Natural killer cell (primary cell): ENCODE measurements around the gene UNC50. TPM values are rescaled to one million over a fixed set of nuclear protein-coding genes. Genes with fewer than 3 reads are reported as not detected.

ENCODE experiments used
- ATAC-seq, 3 donors: fragments of 150-1000 bp in 2 of 3; fragments of 200-7000 bp in 1 of 3; cut with Tn5 transposase; 1 replicate in 1 of 3; 2 replicates in 2 of 3; pipeline ENCODE4 v1.10.0; 2021; ENCODE audit warnings: mild to moderate bottlenecking in 2 of 3, moderate library complexity in 2 of 3
- DNase-seq, 2 donors: peaks; one replicate each; pipeline versions ENCODE4 v3.0.0 to v3.0.0-alpha.2; 2013 to 2021; ENCODE audit warnings: mixed read lengths in 1 of 2
- H3K27ac ChIP-seq: one replicate; pipeline ENCODE4 v1.5.1; 2013; ENCODE audit warnings: mild to moderate bottlenecking, low read length
- H3K27me3 ChIP-seq: one replicate; pipeline ENCODE4 v1.6.1; 2013; ENCODE audit warnings: low read length; ENCODE audit not compliant: control insufficient read depth, insufficient read depth
- H3K36me3 ChIP-seq: one replicate; pipeline ENCODE4 v1.6.1; 2013; ENCODE audit warnings: low read length; ENCODE audit not compliant: control insufficient read depth, insufficient read depth
- H3K4me1 ChIP-seq: one replicate; pipeline ENCODE4 v1.6.1; 2013; ENCODE audit warnings: low read length; ENCODE audit not compliant: control insufficient read depth, insufficient read depth
- H3K4me3 ChIP-seq: one replicate; pipeline ENCODE4 v1.5.1; 2013; ENCODE audit warnings: low read length
- H3K9me3 ChIP-seq: one replicate; pipeline ENCODE4 v1.6.1; 2013; ENCODE audit warnings: low read length; ENCODE audit not compliant: control insufficient read depth, insufficient read depth
- H3K27ac Mint-ChIP-seq, 2 donors: one replicate each; pipeline ENCODE4 v1.8.0; 2022; ENCODE audit warnings: mild to moderate bottlenecking in 2 of 2, mixed read lengths in 2 of 2, moderate library complexity in 1 of 2
- H3K27me3 Mint-ChIP-seq, 2 donors: one replicate each; pipeline ENCODE4 v1.8.0; 2022; ENCODE audit warnings: low read depth in 2 of 2, mixed read lengths in 2 of 2
- H3K36me3 Mint-ChIP-seq: one replicate; pipeline ENCODE4 v1.8.0; 2022; ENCODE audit warnings: mixed read lengths
- H3K4me1 Mint-ChIP-seq, 2 donors: one replicate each; pipeline ENCODE4 v1.8.0; 2022; ENCODE audit warnings: mixed read lengths in 2 of 2
- H3K4me3 Mint-ChIP-seq: one replicate; pipeline ENCODE4 v1.8.0; 2022; ENCODE audit warnings: mild to moderate bottlenecking, moderate library complexity, mixed read lengths
- H3K9me3 Mint-ChIP-seq, 2 donors: one replicate each; pipeline ENCODE4 v1.8.0; 2022; ENCODE audit warnings: mixed read lengths in 2 of 2
- CTCF ChIP-seq: fragments of 200-600 bp; IDR thresholded peaks from one replicate; pipeline ENCODE4 v1.8.0; 2022; ENCODE audit warnings: antibody characterized with exemption
- WGBS: methylation state at CpG from one replicate; pipeline ENCODE4 v1.1.7; 2013; ENCODE audit warnings: missing lambda C conversion rate; ENCODE audit not compliant: insufficient coverage; 5-methylcytosine and 5-hydroxymethylcytosine counted together
- intact Hi-C: fragments of 100-400 bp; cut with micrococcal nuclease; formaldehyde crosslinking; loops from one replicate; pipeline ENCODE4 v1.14.2; 2022
- total RNA-seq, 4 donors: library from RNA; stranded (reverse); fragments of 120-200 nt in 1 of 4; gene quantifications; one replicate each; pipeline versions ENCODE4 v1.2.3 to v1.2.4, GENCODE V29; 2013 to 2022

Gene UNC50
- total RNA-seq, 3 donors from 2014 or later (not counting 1 experiment from before 2014, with no cell fraction given) = 30.8 to 40.5 (median 32.1) TPM

- ATAC-seq = no peak
- peak overlapping the region in 1 of 2 donors; percentile 12 for H3K27ac Mint-ChIP-seq
Measured at GRCh38 chr2:98578231-98578630, 30.2 kb upstream of the UNC50 start.

GRCh38 chr2:98579926-98580325, 28.5 kb upstream of the UNC50 start:
- Histone ChIP-seq H3K9me3 (no peaks in the 10 kb centered on the region), H3K4me1 (no peaks in the 10 kb centered on the region), H3K27ac (no peak overlapping the region), H3K36me3 (peaks cover 95% of the 10 kb centered on the region), H3K4me3 (no peak overlapping the region), H3K27me3 (no peaks in the 10 kb centered on the region)
- H3K9me3 Mint-ChIP-seq = no peaks in the 10 kb centered on the region
- H3K4me1 Mint-ChIP-seq = peaks cover 0 to 6% of the 10 kb centered on the region in 2 donors
- intact Hi-C loops = no loop called here
- DNase-seq (no peak), ATAC-seq (no peak)
- TF ChIP-seq CTCF = no peak
- WGBS = 89% methylated on average over 7 of the region's 7 CpGs
- H3K27me3 Mint-ChIP-seq = no peaks in the 10 kb centered on the region
- H3K4me3 Mint-ChIP-seq = no peak overlapping the region
- H3K36me3 Mint-ChIP-seq = peaks cover 24% of the 10 kb centered on the region
- H3K27ac Mint-ChIP-seq = peak overlapping the region; percentile 29 to 36

More at GRCh38 chr2:98578231-98578630, 30.2 kb upstream of the UNC50 start:
- H3K9me3 ChIP-seq = no peaks in the 10 kb centered on the region
- no peak for DNase-seq
- H3K27me3 Mint-ChIP-seq = no peaks in the 10 kb centered on the region
- no peaks in the 10 kb centered on the region for H3K4me1 ChIP-seq
- 97% methylated on average over 9 of the region's 9 CpGs for WGBS
- no peaks in the 10 kb centered on the region for H3K9me3 Mint-ChIP-seq
- no peaks in the 10 kb centered on the region for H3K27me3 ChIP-seq
- peaks cover 0 to 6% of the 10 kb centered on the region in 2 donors for H3K4me1 Mint-ChIP-seq
- no peak overlapping the region for H3K4me3 ChIP-seq
- H3K36me3 Mint-ChIP-seq = peaks cover 24% of the 10 kb centered on the region
- H3K36me3 ChIP-seq = peaks cover 92% of the 10 kb centered on the region
- TF ChIP-seq CTCF = no peak
- intact Hi-C loops = no loop called here
- no peak overlapping the region for H3K4me3 Mint-ChIP-seq
- H3K27ac ChIP-seq = no peak overlapping the region

- Mint-ChIP-seq H3K4me3 (no peak overlapping the region), H3K36me3 (peaks cover 16% of the 10 kb centered on the region), H3K27ac (peak overlapping the region; percentile 1 to 41), H3K4me1 (peaks cover 0 to under 1% of the 10 kb centered on the region in 2 donors), H3K27me3 (no peaks in the 10 kb centered on the region), H3K9me3 (no peaks in the 10 kb centered on the region)
- ATAC-seq (peak in 1 of 3 donors; percentile 25), DNase-seq (peak in 1 of 2 donors; percentile 14)
- H3K9me3 ChIP-seq = no peaks in the 10 kb centered on the region
- no peak overlapping the region for H3K27ac ChIP-seq
- no peak for TF ChIP-seq CTCF
- H3K4me3 ChIP-seq = no peak overlapping the region
- WGBS = 86% methylated on average over 10 of the region's 10 CpGs
- no peaks in the 10 kb centered on the region for H3K4me1 ChIP-seq
- no peaks in the 10 kb centered on the region for H3K27me3 ChIP-seq
- intact Hi-C loops = no loop called here
- peaks cover 92% of the 10 kb centered on the region for H3K36me3 ChIP-seq
Measured at GRCh38 chr2:98580656-98581284, 27.6 kb upstream of the UNC50 start.

GRCh38 chr2:98582523-98582922, 25.9 kb upstream of the UNC50 start:
- Histone ChIP-seq H3K36me3 (peaks cover 92% of the 10 kb centered on the region), H3K27ac (no peak overlapping the region), H3K27me3 (no peaks in the 10 kb centered on the region), H3K9me3 (no peaks in the 10 kb centered on the region), H3K4me1 (no peaks in the 10 kb centered on the region), H3K4me3 (no peak overlapping the region)
- Mint-ChIP-seq H3K36me3 (peaks cover 21% of the 10 kb centered on the region), H3K27ac (no peak overlapping the region), H3K4me1 (no peaks in the 10 kb centered on the region), H3K27me3 (no peaks in the 10 kb centered on the region), H3K4me3 (no peak overlapping the region), H3K9me3 (no peaks in the 10 kb centered on the region)
- intact Hi-C loops = no loop called here
- TF ChIP-seq CTCF = no peak
- 97% methylated on average over 9 of the region's 9 CpGs for WGBS
- DNase-seq (no peak), ATAC-seq (no peak)
